PC-9 (cell line): Measurements from ENCODE around the gene MKI67. TPM values are rescaled to one million over a fixed set of nuclear protein-coding genes. Genes with fewer than 3 reads are reported as not detected.

Experiments used
- BruUV-seq: library from RNA; stranded (reverse); fragments of 400-500 nt; replicated peaks from 2 replicates; lab custom pipeline; 2021; lab: Mats Ljungman, UMichigan
- CTCF ChIA-PET: fragments of 300-600 bp; sonication (Branson Sonifier 250); formaldehyde crosslinking; loops from one replicate; lab custom pipeline; 2022; ENCODE audit warnings: antibody characterized with exemption; lab: Charles Lee
- POLR2A ChIA-PET: fragments of 300-600 bp; sonication (Branson Sonifier 250); formaldehyde crosslinking; loops from one replicate; lab custom pipeline; 2022; ENCODE audit warnings: antibody characterized with exemption; ENCODE audit not compliant: unreplicated experiment; lab: Charles Lee
- DNase-seq, 2 experiments: peaks; one replicate each; pipeline versions ENCODE4 v3.0.0 to v3.0.0-alpha.2; 2015 to 2022; ENCODE audit warnings: mixed read lengths in 1 of 2
- H2AFZ ChIP-seq: fragments of 200-600 bp; sonication (generic); 2 replicates; pipeline ENCODE4 v1.8.1; 2017; ENCODE audit warnings: antibody characterized with exemption
- H3F3A ChIP-seq: fragments of 200-600 bp; sonication (generic); 2 replicates; pipeline ENCODE4 v1.8.1; 2017; ENCODE audit warnings: antibody characterized with exemption, mild to moderate bottlenecking, low read depth; ENCODE audit not compliant: insufficient read depth
- H3K27ac ChIP-seq: fragments of 200-600 bp; sonication (generic); 2 replicates; pipeline ENCODE4 v1.6.1; 2016; ENCODE audit warnings: mixed run types
- H3K27me3 ChIP-seq: fragments of 200-600 bp; sonication (generic); 2 replicates; pipeline ENCODE4 v1.6.1; 2016; ENCODE audit warnings: low read depth, mixed run types; ENCODE audit not compliant: insufficient read depth
- H3K36me3 ChIP-seq: fragments of 200-600 bp; sonication (generic); 2 replicates; pipeline ENCODE4 v1.6.1; 2016; ENCODE audit warnings: low read depth, mixed run types
- H3K4me1 ChIP-seq: fragments of 200-600 bp; sonication (generic); replicated peaks from 2 replicates; pipeline ENCODE4 v1.6.1; 2016; ENCODE audit warnings: mixed run types; ENCODE audit not compliant: insufficient read depth
- H3K4me2 ChIP-seq: fragments of 200-600 bp; sonication (generic); 2 replicates; pipeline ENCODE4 v1.6.1; 2017; ENCODE audit warnings: mixed run types
- H3K4me3 ChIP-seq: fragments of 200-600 bp; sonication (generic); 2 replicates; pipeline ENCODE4 v1.6.1; 2016; ENCODE audit warnings: mixed run types
- H3K79me2 ChIP-seq: fragments of 200-600 bp; sonication (generic); 2 replicates; pipeline ENCODE4 v1.6.1; 2017; ENCODE audit warnings: low read depth, mixed run types
- H3K9me2 ChIP-seq: fragments of 200-600 bp; sonication (generic); 2 replicates; pipeline ENCODE4 v1.8.1; 2017; ENCODE audit warnings: mild to moderate bottlenecking; ENCODE audit not compliant: insufficient read depth
- H3K9me3 ChIP-seq: fragments of 200-600 bp; sonication (generic); 2 replicates; pipeline ENCODE4 v1.8.1; 2016; ENCODE audit warnings: low read depth; ENCODE audit not compliant: insufficient read depth
- H4K20me1 ChIP-seq: fragments of 200-600 bp; sonication (generic); 2 replicates; pipeline ENCODE4 v1.8.1; 2017; ENCODE audit not compliant: insufficient read depth
- EZH2 ChIP-seq: fragments of 200-600 bp; sonication (generic); IDR thresholded peaks from 2 replicates; pipeline ENCODE4 v1.8.0; 2017; ENCODE audit warnings: antibody characterized with exemption, low read depth
- intact Hi-C: fragments of 100-400 bp; cut with micrococcal nuclease; formaldehyde crosslinking; loops from one replicate; pipeline ENCODE4 v1.10.0; 2022; ENCODE audit not compliant: unreplicated experiment
- total RNA-seq: library from RNA; stranded (reverse); gene quantifications from 2 replicates; pipeline ENCODE4 v1.2.3, GENCODE V29; 2021
- TF ChIP-seq, protein P1 (sequence below): fragments of 200-600 bp; sonication (generic); conservative IDR thresholded peaks from 2 replicates; pipeline ENCODE4 v1.6.1; 2017; ENCODE audit warnings: mixed run types, antibody characterized with exemption, mild to moderate bottlenecking, moderate library complexity

The MKI67 gene
- total RNA-seq, 1 experiment from 2014 or later = 114 TPM

- no peaks in the 10 kb centered on the region for H3F3A ChIP-seq
- no peaks in the 10 kb centered on the region for H4K20me1 ChIP-seq
- no peak overlapping the region for H3K27ac ChIP-seq
- H3K27me3 ChIP-seq = no peaks in the 10 kb centered on the region
- no peaks in the 10 kb centered on the region for H3K9me2 ChIP-seq
- ChIA-PET CTCF (no interaction called here), POLR2A (no interaction called here)
- no peaks in the 10 kb centered on the region for H3K79me2 ChIP-seq
- no TSS peak for BruUV-seq
- no peak overlapping the region for H3K4me3 ChIP-seq
- DNase-seq = no peak
- no peak overlapping the region for H3K4me2 ChIP-seq
- TF ChIP-seq, protein P1, sequence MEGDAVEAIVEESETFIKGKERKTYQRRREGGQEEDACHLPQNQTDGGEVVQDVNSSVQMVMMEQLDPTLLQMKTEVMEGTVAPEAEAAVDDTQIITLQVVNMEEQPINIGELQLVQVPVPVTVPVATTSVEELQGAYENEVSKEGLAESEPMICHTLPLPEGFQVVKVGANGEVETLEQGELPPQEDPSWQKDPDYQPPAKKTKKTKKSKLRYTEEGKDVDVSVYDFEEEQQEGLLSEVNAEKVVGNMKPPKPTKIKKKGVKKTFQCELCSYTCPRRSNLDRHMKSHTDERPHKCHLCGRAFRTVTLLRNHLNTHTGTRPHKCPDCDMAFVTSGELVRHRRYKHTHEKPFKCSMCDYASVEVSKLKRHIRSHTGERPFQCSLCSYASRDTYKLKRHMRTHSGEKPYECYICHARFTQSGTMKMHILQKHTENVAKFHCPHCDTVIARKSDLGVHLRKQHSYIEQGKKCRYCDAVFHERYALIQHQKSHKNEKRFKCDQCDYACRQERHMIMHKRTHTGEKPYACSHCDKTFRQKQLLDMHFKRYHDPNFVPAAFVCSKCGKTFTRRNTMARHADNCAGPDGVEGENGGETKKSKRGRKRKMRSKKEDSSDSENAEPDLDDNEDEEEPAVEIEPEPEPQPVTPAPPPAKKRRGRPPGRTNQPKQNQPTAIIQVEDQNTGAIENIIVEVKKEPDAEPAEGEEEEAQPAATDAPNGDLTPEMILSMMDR = no peak
- TF ChIP-seq EZH2 = no peak
- H3K36me3 ChIP-seq = no peaks in the 10 kb centered on the region
- H3K9me3 ChIP-seq = no peaks in the 10 kb centered on the region
- H3K4me1 ChIP-seq = 0 out of 2 replicates have a peak, but pooled peaks cover 9% of the 10 kb centered on the region
- intact Hi-C loops = no loop called here
- H2AFZ ChIP-seq = no peak overlapping the region
These were observed 73.5 kb downstream of the MKI67 start for GRCh38 chr10:128052696-128053095.

DNA sequence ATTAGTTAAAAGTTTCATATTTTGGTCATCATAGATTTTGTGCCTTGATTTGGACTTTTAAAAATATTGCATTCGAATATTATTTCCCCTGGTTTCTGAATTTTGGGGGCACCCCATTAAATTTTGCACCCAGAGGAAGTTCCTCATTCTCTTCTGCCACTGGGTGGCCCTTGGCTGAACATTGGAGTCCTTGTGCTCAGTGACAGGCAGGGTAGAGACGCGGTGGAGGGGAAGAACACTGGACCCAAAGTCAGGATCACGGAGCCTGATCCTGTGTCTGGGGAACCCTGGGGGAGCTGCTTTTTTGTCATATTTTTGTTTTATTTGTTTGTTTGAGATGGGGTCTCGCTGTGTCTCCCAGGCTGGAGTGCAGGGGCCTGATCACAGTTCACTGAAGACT is 74.7 kb downstream of the MKI67 start:
- intact Hi-C loops = no loop called here
- Histone ChIP-seq H3K4me1 (0 out of 2 replicates have a peak, but pooled peaks cover 11% of the 10 kb centered on the region), H3K9me3 (no peaks in the 10 kb centered on the region), H3K4me2 (no peak overlapping the region), H3F3A (no peaks in the 10 kb centered on the region), H4K20me1 (no peaks in the 10 kb centered on the region), H3K9me2 (no peaks in the 10 kb centered on the region), H3K27ac (no peak overlapping the region), H3K27me3 (no peaks in the 10 kb centered on the region), H3K36me3 (no peaks in the 10 kb centered on the region), H3K79me2 (no peaks in the 10 kb centered on the region), H3K4me3 (no peak overlapping the region), H2AFZ (no peak overlapping the region)
- no peak for DNase-seq
- ChIA-PET POLR2A (no interaction called here), CTCF (no interaction called here)
- no peak for TF ChIP-seq EZH2
- TF ChIP-seq, protein P1 = no peak
- BruUV-seq = no TSS peak

DNA sequence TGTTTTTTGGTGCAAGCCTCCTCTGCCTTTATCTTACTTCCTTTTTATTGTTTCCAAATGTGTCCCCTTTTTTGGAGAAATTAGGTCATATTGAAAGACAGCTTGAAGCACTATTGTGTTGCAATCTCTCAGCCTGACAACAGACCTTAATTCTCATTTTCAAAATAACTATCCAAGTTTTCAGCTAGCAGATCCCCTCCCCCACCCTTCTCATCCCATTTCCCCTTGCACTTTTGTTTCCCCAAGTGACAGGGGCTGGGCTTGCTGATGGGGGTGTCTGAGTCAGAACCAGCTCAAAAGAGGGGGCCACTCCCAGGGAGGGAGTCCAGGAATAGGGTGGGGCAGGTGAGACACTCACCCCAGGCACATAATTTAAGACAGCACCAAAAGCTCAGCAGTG is 75.3 kb downstream of the MKI67 start:
- Histone ChIP-seq H3K79me2 (no peaks in the 10 kb centered on the region), H3K4me3 (no peak overlapping the region), H3K36me3 (no peaks in the 10 kb centered on the region), H3K4me2 (no peak overlapping the region), H2AFZ (no peak overlapping the region), H3K9me2 (no peaks in the 10 kb centered on the region), H3K4me1 (0 out of 2 replicates have a peak, but pooled peaks cover 11% of the 10 kb centered on the region), H3F3A (no peaks in the 10 kb centered on the region), H3K27ac (no peak overlapping the region), H4K20me1 (no peaks in the 10 kb centered on the region), H3K9me3 (no peaks in the 10 kb centered on the region), H3K27me3 (no peaks in the 10 kb centered on the region)
- intact Hi-C loops = no loop called here
- POLR2A ChIA-PET = no interaction called here
- no TSS peak for BruUV-seq
- no peak for DNase-seq
- CTCF ChIA-PET = no interaction called here
- TF ChIP-seq EZH2 = no peak
- TF ChIP-seq, protein P1 = no peak
